ENCODE data around the gene TAGLN3.
A peak's percentile ranks its signal among the peaks of the same experiment; 100 is the strongest.

Gene TAGLN3

GRCh38 chr3:111978583-111979433 lies 19.9 kb upstream of the TAGLN3 start, which contains the start of gene ABHD10:
Gene ABHD10, plus strand, starts transcription at chr3:111979026. Its CDS starts 36 bp downstream, at chr3:111979062.
- DNase-seq = peak; percentile 93

GRCh38 chr3:111979434-111980038 lies 19.2 kb upstream of the TAGLN3 start:
- DNase-seq = no peak

DNA sequence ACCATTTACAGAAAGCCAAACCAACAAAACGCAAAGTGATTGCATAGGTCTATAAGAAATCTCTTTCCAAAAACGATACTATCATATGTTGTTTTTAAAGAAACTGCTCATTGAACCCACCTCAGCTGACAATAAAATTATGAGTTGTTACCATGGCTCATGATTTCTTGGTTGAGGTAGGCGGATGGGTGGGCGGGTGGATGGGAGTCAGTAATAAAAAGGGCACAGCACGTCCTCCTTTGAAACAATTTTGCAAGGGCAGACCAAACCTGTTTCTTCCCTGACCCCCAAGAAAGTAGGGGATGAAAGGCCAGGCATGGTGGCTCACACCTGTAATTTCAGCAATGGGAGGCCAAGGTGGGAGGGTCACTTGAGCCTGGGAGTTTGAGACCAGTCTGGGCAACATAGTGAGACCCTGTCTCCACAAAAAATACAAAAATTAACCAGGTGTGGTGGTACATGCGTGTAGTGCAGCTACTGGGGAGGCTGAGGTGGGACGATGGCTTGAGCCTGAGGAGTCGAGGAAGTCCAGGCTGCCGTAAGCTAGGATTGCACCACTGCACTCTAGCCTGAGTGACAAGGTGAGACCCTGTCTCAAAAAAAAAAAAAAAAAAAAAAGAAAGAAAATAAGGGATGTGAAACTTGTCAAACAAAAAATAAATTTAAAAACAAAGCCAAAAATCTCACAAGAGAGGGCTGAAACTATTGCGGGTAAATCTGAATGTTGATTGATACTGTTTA lies 17.8 kb upstream of the TAGLN3 start:
- no peak for DNase-seq

GRCh38 chr3:111981457-111981763 lies 17.3 kb upstream of the TAGLN3 start:
- no peak for DNase-seq

GRCh38 chr3:111984636-111985298 lies 14.0 kb upstream of the TAGLN3 start:
- no peak for DNase-seq

DNA sequence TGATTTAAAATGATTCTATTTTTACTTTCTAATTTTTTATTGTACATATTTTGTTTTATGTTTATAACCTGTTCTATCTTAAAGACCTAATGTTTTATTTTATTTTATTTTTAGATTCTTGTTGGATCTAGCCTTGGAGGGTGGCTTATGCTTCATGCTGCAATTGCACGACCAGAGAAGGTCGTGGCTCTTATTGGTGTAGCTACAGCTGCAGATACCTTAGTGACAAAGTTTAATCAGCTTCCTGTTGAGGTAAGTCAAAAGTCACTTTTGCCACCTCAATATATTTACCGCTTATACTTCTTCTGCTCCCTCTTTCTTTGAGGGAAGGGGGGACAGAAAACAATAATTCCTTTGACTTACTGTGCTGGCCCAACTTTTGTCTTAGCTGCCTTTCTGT lies 11.9 kb upstream of the TAGLN3 start:
- DNase-seq = no peak

DNA sequence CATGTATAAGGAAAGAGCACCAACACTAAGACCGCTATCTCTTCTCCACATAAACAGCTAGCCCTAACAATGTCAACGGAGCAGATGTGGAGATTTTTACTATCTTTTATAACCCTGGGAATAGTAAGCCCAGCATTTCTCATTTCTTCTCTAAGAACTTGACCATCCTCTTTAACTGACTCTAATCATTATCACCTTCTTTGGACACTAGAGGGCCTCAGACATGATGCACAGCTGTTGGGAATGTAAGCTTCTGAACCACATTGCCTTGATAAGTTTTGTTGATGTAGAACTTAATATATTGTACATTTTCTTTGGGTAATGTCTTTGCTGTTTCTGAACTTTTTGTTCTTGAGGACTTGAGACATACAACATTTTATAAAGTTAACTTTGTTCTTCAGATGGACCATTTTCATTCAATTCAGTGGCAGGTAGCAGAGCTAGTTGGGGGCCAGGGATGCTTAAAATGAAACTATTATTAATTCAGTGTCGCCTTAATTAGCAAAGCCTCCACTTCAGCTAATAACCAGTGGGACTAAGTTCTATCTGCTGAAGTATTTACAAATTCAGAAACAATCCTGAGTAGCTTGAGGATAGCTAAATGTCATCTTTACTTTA lies 9.6 kb upstream of the TAGLN3 start:
- peak; percentile 59 for DNase-seq

GRCh38 chr3:111993038-111993437 lies 5.7 kb upstream of the TAGLN3 start:
- DNase-seq = no peak

DNA sequence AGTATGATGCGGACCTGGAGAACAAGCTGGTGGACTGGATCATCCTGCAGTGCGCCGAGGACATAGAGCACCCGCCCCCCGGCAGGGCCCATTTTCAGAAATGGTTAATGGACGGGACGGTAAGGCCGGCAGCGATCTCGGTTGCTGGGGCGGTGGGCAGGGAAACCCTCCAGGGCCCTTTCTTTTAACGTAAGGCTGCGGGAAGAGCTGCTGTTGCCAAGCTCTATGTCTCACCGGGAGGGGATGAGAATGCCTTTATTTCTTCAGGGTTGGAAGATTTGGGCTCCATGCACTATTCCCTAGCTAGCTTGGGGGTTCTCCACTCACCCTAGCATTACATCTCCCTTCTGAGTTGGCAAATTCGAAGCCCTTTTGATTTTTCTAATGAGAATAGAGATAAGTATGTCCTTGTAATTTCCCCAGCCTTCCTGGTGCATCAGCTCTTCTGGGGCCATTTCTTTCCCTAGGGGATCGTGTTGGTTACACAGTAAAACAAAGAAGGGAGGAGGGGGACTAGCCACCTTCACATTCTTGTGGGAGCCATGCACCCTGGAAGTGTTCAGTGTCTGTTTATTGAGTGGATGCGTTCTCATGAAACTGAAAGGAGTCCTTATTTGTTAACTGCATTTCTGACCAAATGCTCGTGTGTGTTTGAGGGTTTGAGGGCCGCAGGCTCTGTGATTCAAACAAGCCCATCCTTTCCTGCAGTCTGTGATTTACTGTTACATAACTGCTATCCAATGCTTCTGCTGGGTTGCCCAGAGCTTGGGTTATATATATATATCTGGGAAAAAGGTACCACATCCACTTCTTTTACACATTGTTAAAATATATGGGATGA lies 982 bp downstream of the TAGLN3 start:
- DNase-seq = no peak

- DNase-seq = no peak
Measured at GRCh38 chr3:112000367-112000771, 1.6 kb downstream of the TAGLN3 start.

- DNase-seq = no peak
Measured at GRCh38 chr3:112000966-112001365, 2.2 kb downstream of the TAGLN3 start.

GRCh38 chr3:112001526-112001925 lies 2.8 kb downstream of the TAGLN3 start:
- no peak for DNase-seq

DNA sequence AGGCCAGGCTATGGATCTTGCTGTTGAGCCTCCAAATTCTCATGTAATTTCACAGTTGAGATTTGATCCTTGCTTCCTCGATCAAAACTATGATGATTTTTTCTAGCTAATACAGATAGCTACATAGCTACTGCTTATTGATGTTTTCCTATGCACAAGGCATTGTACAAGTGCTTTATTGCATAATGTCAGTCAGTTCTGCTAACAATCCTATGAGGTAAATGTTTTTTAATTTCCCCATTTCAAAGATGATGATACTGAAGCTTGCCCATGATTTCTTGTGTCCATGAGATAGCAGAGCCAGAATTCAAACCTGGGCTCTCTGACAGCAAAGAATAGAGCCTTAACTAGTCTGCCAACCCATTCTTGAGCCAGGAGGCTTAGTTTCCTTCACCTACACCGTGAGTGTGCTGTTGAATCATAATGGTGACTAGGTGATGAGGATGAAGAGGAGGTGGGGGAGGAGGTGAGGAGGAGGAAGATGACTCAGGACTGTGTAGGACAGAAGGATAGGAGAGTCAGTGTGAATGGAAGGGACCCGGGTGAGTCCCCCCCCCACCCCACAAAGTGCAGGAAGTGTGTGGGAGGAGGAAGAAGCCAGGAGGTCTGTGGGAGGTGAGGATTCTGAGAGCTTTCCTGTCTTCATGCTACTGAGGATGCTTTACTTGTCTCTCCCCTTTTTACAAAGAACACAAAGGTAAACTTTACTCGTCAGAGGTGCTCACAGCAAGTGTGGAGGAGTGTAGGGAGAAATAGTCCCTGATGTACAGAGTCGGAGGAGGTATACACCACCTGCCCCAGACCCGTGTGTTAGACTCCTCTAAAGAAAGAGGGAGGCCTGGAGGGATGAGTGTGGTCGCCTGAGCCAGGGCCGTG lies 3.6 kb downstream of the TAGLN3 start:
- DNase-seq = no peak

- no peak for DNase-seq
Measured at GRCh38 chr3:112003321-112004080, 4.8 kb downstream of the TAGLN3 start.

GRCh38 chr3:112004187-112004586 lies 5.5 kb downstream of the TAGLN3 start:
- DNase-seq = no peak

- DNase-seq = no peak
Measured at GRCh38 chr3:112004669-112005068, 5.9 kb downstream of the TAGLN3 start.

DNA sequence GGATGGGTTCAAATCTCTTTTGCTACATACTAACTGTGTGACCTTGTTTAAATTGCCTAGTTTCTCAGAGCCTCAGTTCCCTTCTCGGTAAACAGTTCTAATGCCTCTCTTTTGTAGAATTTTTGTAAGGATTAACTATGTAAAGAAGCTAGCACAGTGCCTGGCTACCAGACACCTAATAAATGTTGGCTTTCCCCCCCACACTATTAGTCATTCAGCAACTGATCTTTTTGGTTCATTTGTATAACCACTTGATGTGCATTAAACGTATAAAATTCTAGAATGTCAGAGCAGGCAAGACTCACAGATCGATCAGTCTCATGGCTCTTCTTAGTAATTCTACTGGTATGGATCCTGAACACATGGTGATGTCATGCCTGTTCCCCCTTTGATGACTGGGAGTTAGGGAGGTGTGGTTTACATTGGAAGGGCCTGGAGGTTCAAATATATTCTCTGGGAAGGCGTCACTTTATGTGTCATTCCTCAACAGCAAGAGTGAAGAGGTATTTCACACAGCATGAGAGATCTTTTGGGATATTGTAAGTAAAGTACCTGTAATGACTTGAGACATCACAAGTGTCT lies 6.5 kb downstream of the TAGLN3 start:
- no peak for DNase-seq

DNA sequence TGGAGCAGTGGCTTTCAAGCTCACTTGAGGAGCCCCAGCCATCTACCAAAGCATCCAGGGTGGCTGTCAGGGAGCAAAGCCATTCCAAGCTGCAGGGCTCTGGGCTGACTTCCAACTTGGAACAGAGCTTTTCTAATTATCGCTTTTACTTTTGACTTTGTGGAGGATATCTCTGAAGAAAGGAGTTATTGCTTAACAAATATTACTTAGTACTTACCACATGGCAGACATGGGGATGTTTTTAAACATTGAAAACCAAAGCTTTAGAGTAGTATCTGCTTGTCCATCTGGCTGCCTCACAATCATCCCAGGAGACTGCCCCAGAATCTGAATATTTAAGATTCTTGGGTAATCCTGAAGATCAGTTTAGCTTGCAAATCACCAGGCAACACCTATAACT lies 8.9 kb downstream of the TAGLN3 start:
- no peak for DNase-seq

GRCh38 chr3:112009670-112010069 lies 10.9 kb downstream of the TAGLN3 start:
- DNase-seq = no peak

DNA sequence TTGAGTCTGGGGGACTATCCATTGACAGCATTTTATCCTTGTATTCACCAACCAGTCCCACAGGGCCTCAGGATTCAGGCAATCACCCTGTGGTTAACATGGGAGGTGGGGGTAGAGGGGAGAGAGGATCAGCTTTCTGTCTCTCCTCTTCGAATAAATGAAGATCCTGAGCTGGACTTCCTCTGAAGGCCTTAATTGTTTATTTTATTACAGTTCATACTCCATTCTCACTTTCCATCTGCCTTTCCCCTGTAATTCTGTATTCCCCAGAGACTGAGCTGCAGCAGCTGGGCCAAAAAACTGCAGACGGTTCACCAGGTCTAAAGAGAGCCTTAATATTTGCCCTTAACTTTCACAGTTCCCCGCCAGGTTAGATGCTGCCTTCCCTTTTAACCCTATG lies 11.9 kb downstream of the TAGLN3 start:
- no peak for DNase-seq

Data from amniotic stem cell (primary cell).